Loucy (cell line): ENCODE data around the gene CAMKMT.

Experiments used
- CTCF ChIP-seq: fragments of 200-600 bp; sonication (generic); conservative IDR thresholded peaks from 2 replicates; pipeline ENCODE4 v1.5.1; 2014; ENCODE audit warnings: mild to moderate bottlenecking, antibody characterized with exemption, low read length
- EZH2phosphoT487 ChIP-seq: fragments of 200-600 bp; IDR thresholded peaks from 2 replicates; pipeline ENCODE4 v1.6.1; 2018; ENCODE audit warnings: antibody characterized with exemption, mild to moderate bottlenecking, moderate library complexity, borderline replicate concordance

- TF ChIP-seq CTCF, result no peak
- no peak for TF ChIP-seq EZH2phosphoT487
These were observed 67.3 kb downstream of the CAMKMT start for GRCh38 chr2:44429034-44429433.
